Measurements from ENCODE around the gene DLX2.

DNA sequence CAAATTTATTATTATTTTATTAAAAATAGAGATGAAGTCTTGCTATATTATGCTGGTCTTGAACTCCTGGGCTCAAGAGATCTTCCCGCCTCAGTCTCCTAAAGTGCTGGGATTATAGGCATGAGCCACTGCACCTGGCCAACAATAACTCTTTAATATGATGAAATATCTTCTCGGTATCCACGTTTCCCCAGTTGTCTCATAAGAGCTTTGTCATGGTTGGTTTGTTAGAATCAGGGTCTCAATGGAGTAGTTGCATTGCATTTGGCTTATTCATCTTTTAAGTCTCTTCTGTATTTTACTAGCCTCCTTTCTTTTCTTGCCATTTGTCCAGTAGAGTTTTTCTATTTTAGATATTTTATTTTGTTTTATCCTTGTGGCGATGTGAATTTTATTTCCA is 32.7 kb upstream of the DLX2 start:
- TF ChIP-seq CTCF (CRISPR knock-in tag; IDR thresholded peaks at IDR 0.05): no peak
- no peak for TF ChIP-seq KDM5B (CRISPR knock-in tag; IDR thresholded peaks at IDR 0.05; ENCODE audit: borderline replicate concordance)
- no peak for TF ChIP-seq HDAC6 (IDR thresholded peaks at IDR 0.05; ENCODE audit: low read depth, low read length)
- TF ChIP-seq PBX3 (CRISPR knock-in tag; IDR thresholded peaks at IDR 0.05; ENCODE audit: borderline replicate concordance): no peak
